ENCODE data around the gene HMX2. TPM values are rescaled to one million over a fixed set of nuclear protein-coding genes. Genes with fewer than 3 reads are reported as not detected.
A peak's percentile ranks its signal among the peaks of the same experiment; 100 is the strongest.

HMX2 gene
- total RNA-seq, 2 donors from 2014 or later = 0.13 to 0.15 TPM

DNA sequence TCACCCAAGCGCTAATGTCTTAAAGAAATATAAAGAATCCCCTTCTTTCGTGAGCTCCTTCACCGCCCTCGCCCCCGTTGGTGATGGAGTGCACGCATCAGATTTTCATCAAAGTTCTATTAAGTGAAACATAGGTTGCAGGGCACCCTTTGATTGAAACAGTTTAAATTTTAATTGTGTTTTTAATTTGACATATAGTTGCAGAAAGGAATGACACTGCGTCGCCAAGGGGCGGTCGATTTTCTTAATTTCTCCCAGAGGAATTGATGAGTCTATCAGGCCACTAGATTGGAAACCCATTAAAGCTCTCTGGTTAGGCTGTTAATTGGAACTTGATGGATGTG, 4.1 kb upstream of the HMX2 start:
- Histone ChIP-seq H3K4me1 (peaks cover 7% of the 10 kb centered on the region), H3K9me3 (no peaks in the 10 kb centered on the region), H3K27ac (no peak overlapping the region), H3K9ac (ENCODE audit: low read depth in 2 of 2, low read length in 2 of 2) (no peak overlapping the region), H3K36me3 (no peaks in the 10 kb centered on the region), H3K27me3 (peaks cover 99% of the 10 kb centered on the region), H3K4me3 (no peak overlapping the region)
- DNase-seq = no peak
- intact Hi-C loops (cut with DNase I) = no loop called here
- TF ChIP-seq CTCF (IDR thresholded peaks at IDR 0.05) = no peak

DNA sequence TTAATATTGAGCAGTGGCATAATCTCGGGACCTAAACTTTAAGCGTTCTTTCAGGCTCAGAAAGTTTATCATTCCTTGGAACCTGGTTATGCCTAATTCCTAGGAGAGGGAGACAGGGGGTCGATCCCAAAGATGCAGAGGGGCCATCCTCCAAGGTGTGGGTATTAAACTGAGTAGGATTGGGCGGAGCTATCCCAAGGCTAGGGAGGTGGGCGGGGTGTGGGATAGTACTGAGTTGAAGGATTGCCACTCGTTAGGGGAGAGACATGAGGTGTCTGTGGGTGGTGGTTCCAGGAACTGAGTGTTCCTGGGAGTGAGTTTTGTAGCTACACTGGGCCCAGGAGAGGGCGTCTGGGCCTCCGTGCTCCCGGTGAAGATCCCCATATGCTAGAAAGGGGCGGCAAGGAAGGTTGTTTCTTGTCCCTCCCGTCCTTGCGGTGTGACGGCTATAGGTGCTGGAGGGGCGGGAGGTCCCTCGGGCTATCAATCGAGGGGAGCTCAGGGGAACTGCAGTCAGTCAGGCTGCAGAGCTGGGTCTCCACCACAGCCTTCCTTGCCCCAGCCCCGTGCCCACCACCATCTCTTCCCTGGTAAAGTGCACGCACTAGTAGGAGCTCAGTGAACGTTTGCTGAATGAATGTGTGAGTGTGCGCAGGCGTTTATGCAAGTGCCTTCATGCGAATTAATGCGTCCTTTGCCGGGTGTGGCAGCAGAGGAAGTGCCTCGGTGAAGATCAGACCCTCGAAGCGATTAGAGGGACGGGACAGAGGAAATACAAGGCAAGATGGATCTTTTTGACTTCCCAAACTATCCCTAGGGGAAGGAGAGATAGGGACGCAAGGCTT, 3.0 kb upstream of the HMX2 start:
- Histone ChIP-seq H3K27me3 (peaks cover 99% of the 10 kb centered on the region), H3K4me3 (no peak overlapping the region), H3K27ac (no peak overlapping the region), H3K4me1 (peaks cover 12% of the 10 kb centered on the region), H3K9me3 (no peaks in the 10 kb centered on the region), H3K9ac (ENCODE audit: low read depth in 2 of 2, low read length in 2 of 2) (peak overlapping the region in 1 of 2 donors; percentile 3), H3K36me3 (no peaks in the 10 kb centered on the region)
- intact Hi-C loops (cut with DNase I) = no loop called here
- DNase-seq = no peak
- TF ChIP-seq CTCF (IDR thresholded peaks at IDR 0.05) = no peak

- intact Hi-C loops (cut with DNase I) = no loop called here
- H3K27me3 ChIP-seq = peaks cover 99% of the 10 kb centered on the region
- H3K9me3 ChIP-seq = no peaks in the 10 kb centered on the region
- H3K4me1 ChIP-seq = peaks cover 17% of the 10 kb centered on the region
- H3K36me3 ChIP-seq = no peaks in the 10 kb centered on the region
- H3K27ac ChIP-seq = no peak overlapping the region
- H3K9ac ChIP-seq (ENCODE audit: low read depth in 2 of 2, low read length in 2 of 2) = no peak overlapping the region
- H3K4me3 ChIP-seq = no peak overlapping the region
- no peak for DNase-seq
- TF ChIP-seq CTCF (IDR thresholded peaks at IDR 0.05) = no peak
These were observed 2.4 kb upstream of the HMX2 start for GRCh38 chr10:123145542-123146012.

- H3K4me3 ChIP-seq = no peak overlapping the region
- intact Hi-C loops (cut with DNase I) = no loop called here
These were observed 1.7 kb upstream of the HMX2 start for GRCh38 chr10:123146013-123146893.

More at GRCh38 chr10:123146013-123146893, 1.7 kb upstream of the HMX2 start:
- no peak for DNase-seq
- Histone ChIP-seq H3K9ac (ENCODE audit: low read depth in 2 of 2, low read length in 2 of 2) (no peak overlapping the region), H3K27ac (no peak overlapping the region), H3K9me3 (no peaks in the 10 kb centered on the region), H3K4me1 (peaks cover 23% of the 10 kb centered on the region), H3K36me3 (no peaks in the 10 kb centered on the region), H3K27me3 (peaks cover 99% of the 10 kb centered on the region)
- no peak for TF ChIP-seq CTCF (IDR thresholded peaks at IDR 0.05)
